Skeletal muscle tissue (tissue), 4 donors: ENCODE measurements around the gene CELA1. TPM values are rescaled to one million over a fixed set of nuclear protein-coding genes. Genes with fewer than 3 reads are reported as not detected.
A peak's percentile ranks its signal among the peaks of the same experiment; 100 is the strongest.

ENCODE experiments used
- H3K27ac ChIP-seq: one replicate; pipeline ENCODE4 v1.7.0; 2013; ENCODE audit warnings: mild to moderate bottlenecking, low read depth, low read length, inconsistent platforms
- H3K27me3 ChIP-seq, 3 donors: one replicate each; pipeline ENCODE4 v1.7.0; 2013; ENCODE audit warnings: low read length in 3 of 3; ENCODE audit not compliant: control insufficient read depth in 3 of 3, insufficient read depth in 3 of 3
- H3K36me3 ChIP-seq, 3 donors: one replicate each; pipeline ENCODE4 v1.7.0; 2013; ENCODE audit warnings: low read length in 3 of 3; ENCODE audit not compliant: control insufficient read depth in 3 of 3, insufficient read depth in 3 of 3
- H3K4me1 ChIP-seq, 3 donors: one replicate each; pipeline ENCODE4 v1.7.0; 2013; ENCODE audit warnings: low read length in 3 of 3, mild to moderate bottlenecking in 3 of 3; ENCODE audit not compliant: control insufficient read depth in 3 of 3, insufficient read depth in 3 of 3
- H3K4me3 ChIP-seq, 3 donors: one replicate each; pipeline ENCODE4 v1.7.0; 2013; ENCODE audit warnings: low read length in 3 of 3
- H3K9ac ChIP-seq, 3 donors: one replicate each; pipeline ENCODE4 v1.7.0; 2013; ENCODE audit warnings: low read length in 3 of 3, mild to moderate bottlenecking in 3 of 3, moderate library complexity in 2 of 3, low read depth in 1 of 3
- H3K9me3 ChIP-seq, 3 donors: one replicate each; pipeline ENCODE4 v1.7.0; 2013; ENCODE audit warnings: low read length in 3 of 3; ENCODE audit not compliant: control insufficient read depth in 3 of 3
- total RNA-seq: library from RNA; depleted of rRNA; stranded (reverse); fragments of >200 nt; gene quantifications from one replicate; pipeline ENCODE4 v1.2.3, GENCODE V29; 2014
- donor health status: Osteomylitis.

The CELA1 gene
- not detected for total RNA-seq

DNA sequence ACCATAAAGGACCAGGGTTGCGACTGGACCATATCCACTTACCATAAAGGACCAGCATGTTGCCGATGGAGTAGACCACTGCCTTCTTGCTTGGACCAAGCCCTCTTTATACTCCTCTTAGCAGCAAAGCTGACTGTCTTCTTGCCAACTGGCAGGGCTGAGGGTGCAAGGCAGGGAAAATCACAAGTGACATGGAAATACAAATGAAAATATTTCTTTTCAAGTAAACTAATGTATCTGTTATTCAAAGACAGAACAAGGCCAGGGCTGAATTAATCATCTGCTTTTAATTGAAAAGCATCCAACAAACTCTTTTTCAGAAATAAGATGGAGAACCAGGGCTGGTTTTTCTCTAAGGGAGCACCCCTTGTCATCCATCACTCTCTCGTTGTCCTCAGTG, at the start of gene CELA1:
CELA1 (minus strand) TSS at position 99 of the 400 bp plus-strand sequence; CDS start at position 58, 41 bp downstream.
- no peak within 1 kb of the TSS for H3K27ac ChIP-seq
- H3K36me3 ChIP-seq: no peaks in the 10 kb centered on the region
- H3K4me1 ChIP-seq: no peaks in the 10 kb centered on the region
- no peaks in the 10 kb centered on the region for H3K27me3 ChIP-seq
- H3K4me3 ChIP-seq: no peak within 1 kb of the TSS
- H3K9ac ChIP-seq: no peak within 1 kb of the TSS
- no peaks in the 10 kb centered on the region for H3K9me3 ChIP-seq

DNA sequence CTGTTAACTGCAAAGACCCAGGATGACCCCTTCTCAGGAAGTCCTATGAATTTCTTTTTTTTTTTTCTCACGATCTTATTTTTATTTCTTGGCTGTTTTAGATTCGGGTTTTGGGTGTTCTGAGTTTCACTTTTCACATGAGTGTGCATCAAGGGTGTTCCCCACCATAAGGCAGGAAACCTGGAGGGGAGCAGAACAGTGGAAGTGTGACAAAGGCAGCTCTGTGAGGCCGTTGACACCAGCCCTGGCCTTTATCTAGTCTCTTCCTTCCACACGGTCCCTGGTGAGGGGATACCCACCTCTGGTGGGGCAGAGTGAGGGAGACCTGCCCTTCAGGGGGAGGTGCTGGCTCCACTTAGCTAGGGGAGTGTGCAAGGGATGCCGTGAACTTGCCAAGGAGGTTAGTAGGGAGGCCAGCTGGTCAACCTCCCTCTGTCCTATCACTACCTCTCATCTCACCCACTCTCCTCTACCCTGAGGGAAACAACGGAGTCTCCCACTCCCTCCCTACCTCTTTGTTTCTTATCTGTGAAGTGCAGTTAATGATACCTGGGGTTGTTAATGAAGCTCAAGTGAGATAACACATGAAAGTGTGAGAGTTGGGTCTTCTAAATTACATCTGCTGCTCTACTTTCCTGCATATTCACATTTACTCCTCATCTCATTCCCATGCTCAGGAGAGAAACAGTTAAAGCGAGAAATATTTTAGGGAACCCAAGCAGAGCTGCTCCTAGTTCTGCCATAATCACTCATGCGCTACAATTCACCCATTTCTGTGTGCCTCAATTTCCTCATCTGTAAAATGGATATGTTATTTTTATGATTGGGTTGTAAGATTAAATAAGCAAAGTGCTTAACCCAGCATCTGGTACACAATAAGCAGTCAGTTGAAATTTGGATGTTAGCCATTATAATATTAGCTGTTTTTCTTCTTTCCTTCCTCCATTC, 49.1 kb upstream of the CELA1 start:
- Histone ChIP-seq H3K27ac (no peak overlapping the region), H3K4me1 (peaks cover 5 to 12% (median 5%) of the 10 kb centered on the region in 3 donors), H3K36me3 (no peaks in the 10 kb centered on the region), H3K4me3 (no peak overlapping the region), H3K9me3 (no peaks in the 10 kb centered on the region), H3K9ac (no peak overlapping the region), H3K27me3 (peaks cover 10 to 27% (median 11%) of the 10 kb centered on the region in 3 donors)

DNA sequence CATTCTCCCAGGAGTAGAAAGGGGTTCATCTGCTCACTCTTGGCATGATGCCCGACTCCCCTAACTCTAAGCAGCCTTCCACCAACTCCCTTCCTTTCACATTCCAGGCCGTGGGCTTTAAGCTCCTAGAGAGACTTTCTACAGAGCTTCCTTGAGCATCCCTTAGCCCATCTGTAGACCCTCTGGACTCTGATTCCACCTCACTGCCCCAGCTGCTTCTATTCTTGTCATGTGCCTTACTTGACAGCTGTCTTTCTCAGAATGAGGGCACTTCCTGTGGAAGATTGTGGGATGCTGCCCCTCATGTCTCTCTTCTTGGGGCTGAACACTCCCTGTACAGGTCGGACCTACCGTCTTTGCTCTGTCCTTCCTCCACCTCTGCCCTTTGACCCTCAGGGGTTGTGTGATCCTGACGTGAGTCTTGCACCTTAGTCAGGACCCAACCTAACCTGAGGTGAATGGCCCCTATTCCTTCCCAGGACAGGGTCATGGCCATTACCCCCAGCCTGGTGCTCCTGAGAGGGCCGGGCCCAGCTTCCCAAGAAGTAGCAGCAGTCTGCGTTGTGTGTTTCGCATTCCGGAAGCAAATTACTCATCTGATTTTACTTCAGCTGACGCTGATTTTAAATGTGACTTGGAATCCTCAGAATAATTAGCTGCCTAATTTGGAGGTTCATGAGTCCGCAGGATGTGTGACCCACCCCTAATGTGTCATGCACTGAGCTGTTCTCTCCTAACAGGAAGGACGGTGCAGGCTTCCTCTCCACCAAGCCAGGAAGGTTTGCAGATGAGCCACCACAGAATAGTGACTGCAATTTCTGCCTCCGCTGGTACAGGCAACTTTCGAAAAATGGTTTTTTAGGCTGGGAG, 47.4 kb upstream of the CELA1 start:
- Histone ChIP-seq H3K9me3 (no peaks in the 10 kb centered on the region), H3K4me3 (no peak overlapping the region), H3K9ac (no peak overlapping the region), H3K27me3 (peaks cover 10 to 30% (median 13%) of the 10 kb centered on the region in 3 donors), H3K36me3 (no peaks in the 10 kb centered on the region), H3K27ac (no peak overlapping the region), H3K4me1 (peaks cover 5 to 12% (median 5%) of the 10 kb centered on the region in 3 donors)

DNA sequence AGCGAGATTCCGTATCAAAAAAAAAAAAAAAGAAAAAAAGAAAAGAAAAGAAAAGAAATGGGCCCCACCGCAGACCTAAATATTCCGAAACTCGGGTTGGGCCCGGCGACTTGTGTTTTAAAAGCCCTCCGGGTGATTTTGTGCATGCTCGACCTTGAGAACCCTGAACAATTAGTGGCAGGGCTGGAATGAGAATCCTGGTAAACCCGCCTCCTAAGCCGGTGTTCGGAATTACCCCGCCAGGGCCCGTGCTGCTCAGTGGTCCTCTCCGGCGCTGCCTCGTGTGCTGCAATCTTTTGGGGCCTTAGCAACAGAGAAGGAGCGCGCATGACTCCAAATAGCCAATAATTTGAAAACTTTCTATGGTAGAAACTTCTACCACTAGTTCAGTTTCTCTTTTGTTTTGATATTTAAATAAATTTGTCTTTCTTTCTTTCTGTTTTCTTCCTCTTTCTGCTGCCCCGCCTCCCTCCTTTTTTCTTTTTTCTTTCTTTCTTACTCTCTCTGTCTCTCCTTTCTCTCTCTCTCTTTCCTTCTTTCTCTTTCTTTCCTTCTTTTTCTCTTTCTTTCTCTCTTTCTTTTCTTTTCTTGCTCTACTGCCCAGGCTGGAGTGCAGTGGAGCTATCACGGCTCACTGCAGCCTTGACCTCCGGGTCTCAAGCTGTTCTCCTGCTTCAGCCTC, 46.2 kb upstream of the CELA1 start:
- no peaks in the 10 kb centered on the region for H3K9me3 ChIP-seq
- no peak overlapping the region for H3K4me3 ChIP-seq
- H3K4me1 ChIP-seq: peaks cover 5 to 12% (median 9%) of the 10 kb centered on the region in 3 donors
- H3K27me3 ChIP-seq: peaks cover 10 to 30% (median 13%) of the 10 kb centered on the region in 3 donors
- no peak overlapping the region for H3K9ac ChIP-seq
- H3K36me3 ChIP-seq: no peaks in the 10 kb centered on the region
- H3K27ac ChIP-seq: no peak overlapping the region

DNA sequence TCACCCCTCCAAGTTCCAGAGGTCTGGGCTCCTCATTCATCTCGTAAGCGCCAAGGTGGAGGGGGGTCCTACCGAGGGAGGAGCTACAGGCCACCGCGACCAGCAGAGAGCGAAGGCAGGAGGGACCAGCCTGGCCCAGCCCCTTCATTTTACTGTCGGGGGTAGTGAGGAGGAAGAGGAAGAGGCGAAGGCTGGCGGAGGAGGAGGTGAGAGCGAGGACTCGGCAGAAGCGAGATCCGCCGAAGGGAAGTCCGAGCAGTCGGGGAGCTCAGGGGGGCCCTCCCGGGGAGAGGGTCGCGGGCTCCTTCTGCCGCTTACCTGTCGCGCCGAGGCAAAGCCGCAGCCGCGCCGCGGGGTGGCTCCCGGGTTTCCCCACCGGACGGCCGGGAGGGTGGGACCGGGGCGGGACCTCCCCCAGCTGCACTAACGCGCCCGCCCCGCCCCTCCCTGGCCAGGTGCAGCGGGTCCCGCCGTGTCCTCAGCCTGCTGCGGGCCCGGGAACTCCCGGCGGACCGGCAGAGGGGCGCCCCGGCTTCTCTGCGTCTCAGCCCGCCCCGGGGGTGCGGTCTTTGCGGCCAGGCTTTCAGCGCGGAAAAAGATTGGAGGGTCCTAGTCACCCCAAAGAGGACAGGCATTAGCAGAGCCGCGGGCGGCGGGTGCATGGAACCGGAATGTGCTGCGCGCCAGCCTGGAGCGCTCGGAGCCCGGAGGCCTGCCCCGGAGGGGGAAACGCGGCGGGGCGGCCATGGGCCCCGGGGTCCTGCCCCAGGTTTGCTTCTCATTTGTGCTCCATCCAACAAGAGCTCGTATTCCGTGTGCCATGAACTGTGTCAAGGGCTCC, 45.0 kb upstream of the CELA1 start, which contains the start of gene GALNT6:
GALNT6 (minus strand) TSS at position 124 of the 841 bp plus-strand sequence. CDS start 11,625 bp downstream, outside the sequence.
- no peaks in the 10 kb centered on the region for H3K36me3 ChIP-seq
- peak within 1 kb of the TSS in 2 of 3 donors; percentile 14 to 55 for H3K9ac ChIP-seq
- peak within 1 kb of the TSS; percentile 56 to 64 (median 61) for H3K4me3 ChIP-seq
- peaks cover 5 to 12% (median 9%) of the 10 kb centered on the region in 3 donors for H3K4me1 ChIP-seq
- H3K27me3 ChIP-seq: peaks cover 10 to 30% (median 13%) of the 10 kb centered on the region in 3 donors
- H3K9me3 ChIP-seq: no peaks in the 10 kb centered on the region
- H3K27ac ChIP-seq: no peak within 1 kb of the TSS

DNA sequence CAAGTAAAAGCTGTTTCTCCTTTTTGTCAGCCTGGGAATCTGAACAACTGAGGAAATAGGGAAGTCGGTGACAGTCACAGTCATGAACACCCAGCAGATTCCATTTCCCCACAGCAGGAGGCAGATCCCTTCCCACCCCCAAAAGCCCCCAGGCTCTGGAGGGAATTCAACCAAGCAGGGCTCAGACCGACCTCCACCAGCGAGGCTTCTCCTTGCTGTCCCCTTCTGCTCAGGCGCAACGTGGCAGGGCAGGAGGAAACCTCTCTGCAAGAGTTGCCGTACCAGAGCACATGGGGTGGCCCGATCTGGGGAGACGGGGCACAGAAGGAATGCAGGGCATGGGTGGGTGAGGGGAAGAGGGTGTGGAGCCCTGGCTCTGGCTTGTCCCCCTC, 44.4 kb upstream of the CELA1 start:
- no peaks in the 10 kb centered on the region for H3K36me3 ChIP-seq
- H3K27ac ChIP-seq: no peak overlapping the region
- peaks cover 10 to 30% (median 13%) of the 10 kb centered on the region in 3 donors for H3K27me3 ChIP-seq
- H3K9me3 ChIP-seq: no peaks in the 10 kb centered on the region
- H3K4me3 ChIP-seq: peak overlapping the region; percentile 56 to 64 (median 60)
- H3K9ac ChIP-seq: peak overlapping the region in 1 of 3 donors; percentile 25
- H3K4me1 ChIP-seq: peaks cover 5 to 12% (median 9%) of the 10 kb centered on the region in 3 donors

DNA sequence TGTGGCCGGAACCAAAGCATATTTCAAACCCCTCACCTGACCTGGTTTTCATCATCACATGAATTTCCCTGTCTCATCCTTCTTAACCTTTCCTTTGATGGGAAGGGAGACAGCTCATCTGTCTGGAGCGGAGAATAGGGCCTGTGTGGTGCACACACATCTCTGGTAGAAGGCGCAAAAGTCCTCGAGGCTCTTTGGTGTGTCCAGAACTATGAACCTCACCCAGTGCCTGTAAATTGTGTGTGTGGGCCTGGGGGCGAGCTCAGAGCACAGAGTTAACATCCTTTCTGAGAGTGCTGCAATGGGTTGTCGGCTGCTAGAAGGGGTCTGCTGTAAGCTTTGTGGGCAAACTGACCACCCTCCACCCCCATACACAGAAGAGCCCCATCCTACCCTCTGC, 44.0 kb upstream of the CELA1 start:
- Histone ChIP-seq H3K9ac (no peak overlapping the region), H3K4me3 (no peak overlapping the region), H3K4me1 (peaks cover 5 to 12% (median 9%) of the 10 kb centered on the region in 3 donors)

DNA sequence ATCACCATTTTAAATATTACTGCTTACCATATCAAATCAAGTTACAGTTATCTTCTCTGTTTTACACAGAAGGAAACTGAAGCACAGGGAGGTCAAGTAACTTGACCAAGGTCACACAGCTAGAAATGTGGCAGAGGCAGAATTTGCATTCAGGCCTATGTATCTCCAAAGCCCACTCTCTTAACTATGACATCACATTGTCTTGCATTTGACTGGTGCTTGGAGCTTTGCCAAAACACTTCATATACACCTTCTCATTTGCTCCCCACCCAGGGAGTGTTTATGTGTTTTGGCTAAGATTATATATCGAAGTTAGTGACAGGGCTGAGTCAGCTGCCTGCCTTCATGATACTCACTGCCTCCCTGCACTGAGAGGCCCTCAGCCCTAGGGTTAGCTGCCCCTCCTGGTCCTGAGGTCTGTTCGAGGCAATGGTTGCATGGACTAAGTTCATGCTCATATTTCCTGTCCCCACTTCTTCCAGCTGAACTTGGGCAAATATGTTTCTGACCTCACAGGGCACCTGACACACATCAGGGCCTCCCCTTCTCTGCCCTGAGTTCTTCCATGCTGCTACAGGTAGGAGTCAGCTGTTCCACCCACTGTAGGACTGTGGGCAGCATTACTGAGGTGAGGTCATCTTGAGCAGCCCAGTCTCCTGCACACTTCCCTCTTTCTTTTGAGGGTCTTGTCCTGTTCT, 43.0 kb upstream of the CELA1 start:
- H3K4me3 ChIP-seq: no peak overlapping the region
- H3K27ac ChIP-seq: no peak overlapping the region
- no peaks in the 10 kb centered on the region for H3K36me3 ChIP-seq
- H3K27me3 ChIP-seq: peaks cover 10 to 27% (median 10%) of the 10 kb centered on the region in 3 donors
- H3K9ac ChIP-seq: no peak overlapping the region
- H3K4me1 ChIP-seq: peaks cover 5 to 12% (median 9%) of the 10 kb centered on the region in 3 donors
- H3K9me3 ChIP-seq: no peaks in the 10 kb centered on the region

More for the DNA sequence above, 44.0 kb upstream of the CELA1 start:
- Histone ChIP-seq H3K36me3 (no peaks in the 10 kb centered on the region), H3K27ac (no peak overlapping the region), H3K9me3 (no peaks in the 10 kb centered on the region), H3K27me3 (peaks cover 10 to 29% (median 12%) of the 10 kb centered on the region in 3 donors)
